ENCODE measurements around the gene GOLGA6L2.
A peak's percentile ranks its signal among the peaks of the same experiment; 100 is the strongest.

The GOLGA6L2 gene

GRCh38 chr15:23477920-23478319 lies 30.9 kb upstream of the GOLGA6L2 start:
- TF ChIP-seq ARNT (IDR thresholded peaks at IDR 0.05) (no peak), CTBP1 (IDR thresholded peaks at IDR 0.05; ENCODE audit: borderline replicate concordance) (no peak), FOXA1 (IDR thresholded peaks at IDR 0.05) (no peak), TARDBP (IDR thresholded peaks at IDR 0.05) (no peak), ZNF384 (IDR thresholded peaks at IDR 0.05) (no peak), ELF4 (IDR thresholded peaks at IDR 0.05) (no peak), BHLHE40 (IDR thresholded peaks at IDR 0.05; ENCODE audit: borderline replicate concordance) (no peak), NFRKB (IDR thresholded peaks at IDR 0.05) (no peak), FOXM1 (IDR thresholded peaks at IDR 0.05; ENCODE audit: borderline replicate concordance) (no peak)
- no peak for DNase-seq (ENCODE audit: extremely low spot score)
- CTCF ChIA-PET = no interaction called here
- POLR2A ChIA-PET = no interaction called here

- ChIA-PET POLR2A (no interaction called here), CTCF (interaction anchor here (0.5 kb wide), 1 partner anchor 16 kb away, joined by 6 read pairs; no protein-coding TSS in a partner anchor)
- no peak for TF ChIP-seq L3MBTL2 (conservative IDR thresholded peaks at IDR 0.05)
- DNase-seq (ENCODE audit: extremely low spot score) = no peak
Measured at GRCh38 chr15:23472678-23473077, 25.6 kb upstream of the GOLGA6L2 start.

- POLR2A ChIA-PET = no interaction called here
Measured at GRCh38 chr15:23472033-23472432, 25.0 kb upstream of the GOLGA6L2 start.

GRCh38 chr15:23467110-23467600 lies 20.1 kb upstream of the GOLGA6L2 start:
- peak; percentile 9 for DNase-seq (ENCODE audit: extremely low spot score)
- ChIA-PET CTCF (interaction anchor here (0.6 to 1.6 kb wide), 2 partner anchors 11 to 31 kb away, joined by 4 read pairs; no protein-coding TSS in a partner anchor), POLR2A (interaction anchor here (1.0 kb wide), 1 partner anchor 428 kb away, joined by 3 read pairs; the partner anchor contains the start of gene TUBGCP5)
- TF ChIP-seq SP1 (IDR thresholded peaks at IDR 0.05) (no peak), HDGF (IDR thresholded peaks at IDR 0.05; ENCODE audit: borderline replicate concordance) (no peak), CTBP1 (IDR thresholded peaks at IDR 0.05; ENCODE audit: borderline replicate concordance) (no peak), BHLHE40 (IDR thresholded peaks at IDR 0.05; ENCODE audit: borderline replicate concordance) (no peak), FOXM1 (IDR thresholded peaks at IDR 0.05; ENCODE audit: borderline replicate concordance) (no peak), NFRKB (IDR thresholded peaks at IDR 0.05) (no peak), SUZ12 (IDR thresholded peaks at IDR 0.05) (no peak), FOXA1 (IDR thresholded peaks at IDR 0.05) (no peak)

More at GRCh38 chr15:23472033-23472432, 25.0 kb upstream of the GOLGA6L2 start:
- DNase-seq (ENCODE audit: extremely low spot score) = no peak
- no peak for TF ChIP-seq CTBP1 (IDR thresholded peaks at IDR 0.05; ENCODE audit: borderline replicate concordance)
- no peak for TF ChIP-seq SUZ12 (IDR thresholded peaks at IDR 0.05)
- TF ChIP-seq ELF4 (IDR thresholded peaks at IDR 0.05) = no peak
- no peak for TF ChIP-seq BHLHE40 (IDR thresholded peaks at IDR 0.05; ENCODE audit: borderline replicate concordance)
- TF ChIP-seq LEF1 (IDR thresholded peaks at IDR 0.05; ENCODE audit: borderline replicate concordance) = no peak
- TF ChIP-seq HDGF (IDR thresholded peaks at IDR 0.05; ENCODE audit: borderline replicate concordance) = no peak
- no peak for TF ChIP-seq FOXK2 (IDR thresholded peaks at IDR 0.05)
- TF ChIP-seq TARDBP (IDR thresholded peaks at IDR 0.05) = no peak
- no peak for TF ChIP-seq SP1 (IDR thresholded peaks at IDR 0.05)
- TF ChIP-seq ARNT (IDR thresholded peaks at IDR 0.05) = no peak
- no peak for TF ChIP-seq L3MBTL2 (conservative IDR thresholded peaks at IDR 0.05)
- no peak for TF ChIP-seq ZNF384 (IDR thresholded peaks at IDR 0.05)
- TF ChIP-seq NFRKB (IDR thresholded peaks at IDR 0.05) = no peak
- TF ChIP-seq PKNOX1 (IDR thresholded peaks at IDR 0.05) = no peak
- no peak for TF ChIP-seq FOXA1 (IDR thresholded peaks at IDR 0.05)
- no peak for TF ChIP-seq FOXM1 (IDR thresholded peaks at IDR 0.05; ENCODE audit: borderline replicate concordance)
- CTCF ChIA-PET = no interaction called here

- ChIA-PET POLR2A (interaction anchor here (0.9 kb wide), 1 partner anchor 419 kb away, joined by 3 read pairs; the partner anchor contains the start of gene TUBGCP5), CTCF (no interaction called here)
- DNase-seq (ENCODE audit: extremely low spot score) = no peak
- no peak for TF ChIP-seq ELF4 (IDR thresholded peaks at IDR 0.05)
Measured at GRCh38 chr15:23457890-23458289, 10.8 kb upstream of the GOLGA6L2 start.

GRCh38 chr15:23446215-23447106 lies 582 bp downstream of the GOLGA6L2 start:
- TF ChIP-seq HDGF (IDR thresholded peaks at IDR 0.05; ENCODE audit: borderline replicate concordance) (no peak), NFRKB (IDR thresholded peaks at IDR 0.05) (no peak), SUZ12 (IDR thresholded peaks at IDR 0.05) (no peak), LEF1 (IDR thresholded peaks at IDR 0.05; ENCODE audit: borderline replicate concordance) (no peak), CTBP1 (IDR thresholded peaks at IDR 0.05; ENCODE audit: borderline replicate concordance) (no peak), ARNT (IDR thresholded peaks at IDR 0.05) (no peak)
- CTCF ChIA-PET = no interaction called here
- POLR2A ChIA-PET = no interaction called here
- no peak for DNase-seq (ENCODE audit: extremely low spot score)

GRCh38 chr15:23444269-23444668 lies 2.8 kb downstream of the GOLGA6L2 start:
- ChIA-PET POLR2A (no interaction called here), CTCF (no interaction called here)
- no peak for TF ChIP-seq HDGF (IDR thresholded peaks at IDR 0.05; ENCODE audit: borderline replicate concordance)
- no peak for TF ChIP-seq ZNF384 (IDR thresholded peaks at IDR 0.05)
- TF ChIP-seq SP1 (IDR thresholded peaks at IDR 0.05) = no peak
- TF ChIP-seq FOXK2 (IDR thresholded peaks at IDR 0.05) = no peak
- no peak for TF ChIP-seq NFRKB (IDR thresholded peaks at IDR 0.05)
- TF ChIP-seq PKNOX1 (IDR thresholded peaks at IDR 0.05) = no peak
- TF ChIP-seq ELF4 (IDR thresholded peaks at IDR 0.05) = no peak
- no peak for TF ChIP-seq FOXA1 (IDR thresholded peaks at IDR 0.05)
- no peak for TF ChIP-seq L3MBTL2 (conservative IDR thresholded peaks at IDR 0.05)
- TF ChIP-seq BHLHE40 (IDR thresholded peaks at IDR 0.05; ENCODE audit: borderline replicate concordance) = no peak
- no peak for DNase-seq (ENCODE audit: extremely low spot score)
